ENCODE measurements around the gene TMEM263.

Gene TMEM263

DNA sequence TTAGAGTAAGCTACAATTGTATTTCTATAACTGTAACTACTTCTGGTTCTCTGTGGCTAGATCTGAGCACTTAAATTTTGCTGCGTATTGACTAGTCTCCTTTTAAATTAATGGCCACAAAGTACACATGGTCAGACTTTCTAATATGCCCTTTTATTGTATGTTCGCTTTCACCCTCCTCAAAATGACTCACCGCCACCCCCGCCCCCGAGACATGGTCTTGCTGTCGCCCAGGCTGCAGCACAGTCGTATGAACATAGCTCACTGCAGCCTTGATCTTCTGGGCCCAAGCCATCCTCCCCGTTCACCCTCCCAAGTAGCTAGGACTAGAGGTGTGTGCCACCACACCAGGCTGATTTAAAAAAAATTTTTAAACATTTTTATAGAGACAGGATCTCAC, 19.4 kb downstream of the TMEM263 start:
- TF ChIP-seq POLR2AphosphoS5 (IDR thresholded peaks at IDR 0.05; ENCODE audit: low read depth, low read length) = no peak
- TF ChIP-seq FOXP2 (optimal IDR thresholded peaks at IDR 0.05; ENCODE audit: borderline replicate concordance, extremely low read depth, extremely low read length, insufficient read depth) = no peak
- TF ChIP-seq, protein P1, sequence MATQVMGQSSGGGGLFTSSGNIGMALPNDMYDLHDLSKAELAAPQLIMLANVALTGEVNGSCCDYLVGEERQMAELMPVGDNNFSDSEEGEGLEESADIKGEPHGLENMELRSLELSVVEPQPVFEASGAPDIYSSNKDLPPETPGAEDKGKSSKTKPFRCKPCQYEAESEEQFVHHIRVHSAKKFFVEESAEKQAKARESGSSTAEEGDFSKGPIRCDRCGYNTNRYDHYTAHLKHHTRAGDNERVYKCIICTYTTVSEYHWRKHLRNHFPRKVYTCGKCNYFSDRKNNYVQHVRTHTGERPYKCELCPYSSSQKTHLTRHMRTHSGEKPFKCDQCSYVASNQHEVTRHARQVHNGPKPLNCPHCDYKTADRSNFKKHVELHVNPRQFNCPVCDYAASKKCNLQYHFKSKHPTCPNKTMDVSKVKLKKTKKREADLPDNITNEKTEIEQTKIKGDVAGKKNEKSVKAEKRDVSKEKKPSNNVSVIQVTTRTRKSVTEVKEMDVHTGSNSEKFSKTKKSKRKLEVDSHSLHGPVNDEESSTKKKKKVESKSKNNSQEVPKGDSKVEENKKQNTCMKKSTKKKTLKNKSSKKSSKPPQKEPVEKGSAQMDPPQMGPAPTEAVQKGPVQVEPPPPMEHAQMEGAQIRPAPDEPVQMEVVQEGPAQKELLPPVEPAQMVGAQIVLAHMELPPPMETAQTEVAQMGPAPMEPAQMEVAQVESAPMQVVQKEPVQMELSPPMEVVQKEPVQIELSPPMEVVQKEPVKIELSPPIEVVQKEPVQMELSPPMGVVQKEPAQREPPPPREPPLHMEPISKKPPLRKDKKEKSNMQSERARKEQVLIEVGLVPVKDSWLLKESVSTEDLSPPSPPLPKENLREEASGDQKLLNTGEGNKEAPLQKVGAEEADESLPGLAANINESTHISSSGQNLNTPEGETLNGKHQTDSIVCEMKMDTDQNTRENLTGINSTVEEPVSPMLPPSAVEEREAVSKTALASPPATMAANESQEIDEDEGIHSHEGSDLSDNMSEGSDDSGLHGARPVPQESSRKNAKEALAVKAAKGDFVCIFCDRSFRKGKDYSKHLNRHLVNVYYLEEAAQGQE (IDR thresholded peaks at IDR 0.05; ENCODE audit: insufficient read depth in 1 of 2, low read depth in 2 of 2, low read length in 2 of 2) = no peak
- TF ChIP-seq TAF1 (IDR thresholded peaks at IDR 0.05; ENCODE audit: borderline replicate concordance, insufficient read depth, low read length) = no peak
- no peak for TF ChIP-seq SIN3A (IDR thresholded peaks at IDR 0.05; ENCODE audit: borderline replicate concordance, insufficient read depth, low read length)

DNA sequence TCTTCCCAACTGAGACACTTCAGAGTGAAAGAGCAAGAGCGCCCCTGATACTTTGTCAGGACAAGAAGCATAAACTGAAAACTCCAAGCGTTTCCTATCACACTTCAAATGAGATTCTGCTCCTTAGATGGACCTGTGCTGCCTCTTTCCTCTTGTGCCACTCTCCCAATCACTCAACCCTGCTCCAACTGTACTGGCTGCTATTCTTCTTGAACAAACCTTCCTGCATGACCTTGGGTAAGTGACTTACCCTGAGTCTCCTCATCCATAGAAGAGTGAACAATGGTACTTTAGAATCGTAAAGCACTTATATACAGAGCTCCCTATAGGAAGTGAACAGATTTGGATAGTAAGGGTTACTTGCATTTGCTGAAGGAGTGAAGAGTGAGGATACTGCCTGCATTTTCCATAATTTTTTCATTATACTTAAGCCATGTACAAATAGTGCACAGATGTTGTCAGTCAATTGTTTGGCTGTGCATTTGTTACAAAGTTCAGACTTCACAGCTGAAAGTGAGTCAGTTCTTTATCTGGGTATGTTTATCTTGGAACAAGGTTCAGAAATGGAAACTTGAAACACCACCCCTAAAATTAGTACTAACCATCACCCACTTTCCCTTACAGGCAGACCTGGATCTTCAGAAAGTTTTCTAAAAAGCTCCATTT, 20.4 kb downstream of the TMEM263 start:
- TF ChIP-seq TAF1 (IDR thresholded peaks at IDR 0.05; ENCODE audit: borderline replicate concordance, insufficient read depth, low read length) (no peak), SIN3A (IDR thresholded peaks at IDR 0.05; ENCODE audit: borderline replicate concordance, insufficient read depth, low read length) (no peak), FOXP2 (optimal IDR thresholded peaks at IDR 0.05; ENCODE audit: borderline replicate concordance, extremely low read depth, extremely low read length, insufficient read depth) (no peak), POLR2AphosphoS5 (IDR thresholded peaks at IDR 0.05; ENCODE audit: low read depth, low read length) (no peak)
- TF ChIP-seq, protein P1 (IDR thresholded peaks at IDR 0.05; ENCODE audit: insufficient read depth in 1 of 2, low read depth in 2 of 2, low read length in 2 of 2) = no peak

DNA sequence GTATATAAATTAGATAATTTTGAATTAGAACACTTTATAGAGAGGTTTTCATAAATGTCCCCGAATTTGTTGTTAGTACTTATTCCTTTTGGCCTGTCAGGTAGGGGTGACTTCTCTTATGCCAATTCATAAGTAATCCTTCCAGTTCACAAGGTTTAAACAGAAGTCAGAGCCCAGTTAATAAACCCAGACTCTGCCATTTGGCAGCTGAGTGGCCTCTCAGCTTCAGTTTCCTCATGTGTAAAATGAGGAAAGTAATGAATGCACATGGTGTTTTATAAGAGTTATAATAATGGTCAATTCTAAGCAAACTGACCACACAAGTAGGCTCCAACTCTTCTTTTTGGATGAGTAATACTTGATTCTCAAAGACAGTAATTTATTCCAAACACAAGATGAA, 21.0 kb downstream of the TMEM263 start:
- TF ChIP-seq POLR2AphosphoS5 (IDR thresholded peaks at IDR 0.05; ENCODE audit: low read depth, low read length) (no peak), TAF1 (IDR thresholded peaks at IDR 0.05; ENCODE audit: borderline replicate concordance, insufficient read depth, low read length) (no peak), FOXP2 (optimal IDR thresholded peaks at IDR 0.05; ENCODE audit: borderline replicate concordance, extremely low read depth, extremely low read length, insufficient read depth) (no peak), SIN3A (IDR thresholded peaks at IDR 0.05; ENCODE audit: borderline replicate concordance, insufficient read depth, low read length) (no peak)
- TF ChIP-seq, protein P1 (IDR thresholded peaks at IDR 0.05; ENCODE audit: insufficient read depth in 1 of 2, low read depth in 2 of 2, low read length in 2 of 2) = no peak

DNA sequence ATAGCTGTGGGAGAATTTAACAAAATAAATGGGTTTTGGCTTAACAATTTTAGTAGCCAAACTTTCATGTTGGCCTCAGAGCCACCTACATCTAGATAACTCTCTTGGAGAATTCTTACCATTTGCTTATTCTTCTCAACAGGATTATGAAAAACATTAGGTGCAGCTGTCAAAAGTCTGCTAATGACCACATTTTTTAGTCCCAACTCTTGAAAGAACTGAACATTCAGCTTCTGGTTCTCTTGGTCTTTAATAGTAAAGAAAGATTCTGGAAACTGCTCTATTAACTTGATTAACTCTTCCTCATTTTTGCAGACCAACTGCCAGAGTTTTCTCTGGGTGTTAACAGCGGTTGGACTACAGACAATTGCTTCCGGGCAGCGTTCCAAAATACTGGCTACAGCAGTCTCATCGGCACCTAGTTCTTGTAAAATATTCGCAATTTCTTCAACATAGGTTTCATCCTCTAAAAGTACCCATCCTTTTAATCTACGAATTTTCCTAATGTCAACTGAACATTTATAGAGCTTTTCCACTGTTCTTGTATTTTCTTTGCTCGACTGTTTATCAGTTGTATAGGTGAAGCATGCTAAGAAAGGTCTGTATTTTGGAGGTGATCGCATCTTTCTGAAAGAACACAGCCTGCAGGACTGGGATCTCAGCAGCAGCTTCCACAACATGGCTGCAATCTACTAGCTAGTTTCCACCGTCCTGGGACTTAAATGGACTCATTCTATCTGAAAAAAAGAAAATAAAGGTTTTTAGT, 22.5 kb downstream of the TMEM263 start:
- TF ChIP-seq, protein P1 (IDR thresholded peaks at IDR 0.05; ENCODE audit: insufficient read depth in 1 of 2, low read depth in 2 of 2, low read length in 2 of 2) = no peak
- no peak for TF ChIP-seq TAF1 (IDR thresholded peaks at IDR 0.05; ENCODE audit: borderline replicate concordance, insufficient read depth, low read length)
